ENCODE measurements around the gene GDPD1. TPM values are rescaled to one million over a fixed set of nuclear protein-coding genes. Genes with fewer than 3 reads are reported as not detected.
"Not testable (repeated sequence)": the region's sequence is repeated elsewhere in the genome, so short reads cannot be mapped to it uniquely, and the experiment has no call there.

Gene GDPD1
- polyA plus RNA-seq, 2 of the 4 experiments (the other 2 are of a cell fraction) = 2.4 to 6.7 TPM

GRCh38 chr17:59174671-59175070 is 45.6 kb upstream of the GDPD1 start:
- FAIRE-seq (no peak), DNase-seq (ENCODE audit: low read depth in 1 of 2, low spot score in 1 of 2) (no peak), ATAC-seq (no peak)
- POLR2A ChIA-PET = no interaction called here
- WGBS (ENCODE audit: missing lambda C conversion rate) = 90% methylated on average over 10 of the region's 11 CpGs
- Histone ChIP-seq H3K27ac (no peak overlapping the region), H3K4me2 (no peak overlapping the region), H3K9me3 (no peaks in the 10 kb centered on the region), H3K4me3 (no peak overlapping the region), H3K4me1 (no peaks in the 10 kb centered on the region)
- CTCF ChIA-PET = interaction anchor here (0.9 to 2.0 kb wide), 2 partner anchors 8 to 11 kb away, joined by 3 to 5 read pairs; no protein-coding TSS in a partner anchor
- TF ChIP-seq TP53 (CRISPR knock-in tag; IDR thresholded peaks at IDR 0.05) (no peak), MAFK (IDR thresholded peaks at IDR 0.05; ENCODE audit: partially characterized antibody) (no peak)

- no peak overlapping the region for H3K4me2 ChIP-seq
- H3K9me3 ChIP-seq = no peaks in the 10 kb centered on the region
- FAIRE-seq (no peak), DNase-seq (ENCODE audit: low read depth in 1 of 2, low spot score in 1 of 2) (no peak), ATAC-seq (no peak)
- TF ChIP-seq FOSL2 (IDR thresholded peaks at IDR 0.05) (no peak), FOSL2 (CRISPR knock-in tag; IDR thresholded peaks at IDR 0.05) (no peak), RNF2 (IDR thresholded peaks at IDR 0.05; ENCODE audit: borderline replicate concordance, low read depth) (no peak), MAFK (IDR thresholded peaks at IDR 0.05; ENCODE audit: partially characterized antibody) (no peak), CHD2 (IDR thresholded peaks at IDR 0.05; ENCODE audit: low read length, partially characterized antibody) (no peak), MAX (IDR thresholded peaks at IDR 0.05) (no peak), HOXB13 (CRISPR knock-in tag; IDR thresholded peaks at IDR 0.05; ENCODE audit: low read depth) (no peak), E2F6 (IDR thresholded peaks at IDR 0.05; ENCODE audit: borderline replicate concordance, low read depth) (no peak), TFCP2L1 (CRISPR knock-in tag; IDR thresholded peaks at IDR 0.05) (no peak), FOXS1 (CRISPR knock-in tag; IDR thresholded peaks at IDR 0.05) (no peak)
- WGBS (ENCODE audit: missing lambda C conversion rate) = 95% methylated on average over 7 of the region's 7 CpGs
- CTCF ChIA-PET = interaction anchor here (2.0 kb wide), 1 partner anchor 12 kb away, joined by 5 read pairs; no protein-coding TSS in a partner anchor
- H3K27ac ChIP-seq = no peak overlapping the region
- H3K4me3 ChIP-seq = no peak overlapping the region
- POLR2A ChIA-PET = no interaction called here
- no peaks in the 10 kb centered on the region for H3K4me1 ChIP-seq
Measured at GRCh38 chr17:59175076-59175475, 45.2 kb upstream of the GDPD1 start.

- Histone ChIP-seq H3K27ac (no peak overlapping the region), H3K4me3 (no peak overlapping the region), H3K9me3 (no peaks in the 10 kb centered on the region), H3K4me2 (no peak overlapping the region), H3K4me1 (no peaks in the 10 kb centered on the region)
- no peak for DNase-seq (ENCODE audit: low read depth in 1 of 2, low spot score in 1 of 2)
- POLR2A ChIA-PET = no interaction called here
- WGBS (ENCODE audit: missing lambda C conversion rate) = 85% methylated on average over 7 of the region's 7 CpGs
- CTCF ChIA-PET = interaction anchor here (1.0 to 4.7 kb wide), 4 partner anchors 8 to 104 kb away, joined by 3 to 25 read pairs (median 3); no protein-coding TSS in a partner anchor
- FAIRE-seq = no peak
- TF ChIP-seq RAD21 (conservative IDR thresholded peaks at IDR 0.05 in 1 of 2, IDR thresholded peaks at IDR 0.05 in 1 of 2) (no peak), FOSL2 (IDR thresholded peaks at IDR 0.05) (no peak), FOSL2 (CRISPR knock-in tag; IDR thresholded peaks at IDR 0.05) (no peak), TP53 (CRISPR knock-in tag; IDR thresholded peaks at IDR 0.05) (no peak)
- no peak for ATAC-seq
Measured at GRCh38 chr17:59178266-59178985, 41.9 kb upstream of the GDPD1 start.

- H3K4me2 ChIP-seq; FAIRE-seq; DNase-seq (ENCODE audit: low read depth in 1 of 2, low spot score in 1 of 2); H3K27ac ChIP-seq; H3K4me1 ChIP-seq; H3K4me3 ChIP-seq; POLR2A ChIA-PET; H3K9me3 ChIP-seq; ATAC-seq: not testable (repeated sequence)
- CTCF ChIA-PET = interaction anchor here (0.5 to 4.7 kb wide), 5 partner anchors 9 to 217 kb away, joined by 3 to 25 read pairs (median 3); no protein-coding TSS in a partner anchor
- WGBS (ENCODE audit: missing lambda C conversion rate) = 95% methylated on average over 11 of the region's 11 CpGs
Measured at GRCh38 chr17:59179601-59180000, 40.7 kb upstream of the GDPD1 start.

GRCh38 chr17:59180626-59181025 is 39.7 kb upstream of the GDPD1 start:
- FAIRE-seq (no peak), DNase-seq (ENCODE audit: low read depth in 1 of 2, low spot score in 1 of 2) (no peak), ATAC-seq (no peak)
- H3K9me3 ChIP-seq = no peaks in the 10 kb centered on the region
- ChIA-PET CTCF (interaction anchor here (0.7 to 4.7 kb wide), 3 partner anchors 11 to 19 kb away, joined by 3 to 25 read pairs (median 3); no protein-coding TSS in a partner anchor), POLR2A (no interaction called here)
- WGBS (ENCODE audit: missing lambda C conversion rate) = 98% methylated on average over 9 of the region's 9 CpGs
- H3K4me3 ChIP-seq = no peak overlapping the region
- no peak overlapping the region for H3K27ac ChIP-seq
- H3K4me2 ChIP-seq = no peak overlapping the region
- no peaks in the 10 kb centered on the region for H3K4me1 ChIP-seq
- TF ChIP-seq CHD4 (IDR thresholded peaks at IDR 0.05; ENCODE audit: borderline replicate concordance) = no peak
- TF ChIP-seq E2F6 (IDR thresholded peaks at IDR 0.05; ENCODE audit: borderline replicate concordance, low read depth) = no peak
- TF ChIP-seq SMC3 (IDR thresholded peaks at IDR 0.05) = no peak
- no peak for TF ChIP-seq JUN (IDR thresholded peaks at IDR 0.05)
- TF ChIP-seq CBX8 (IDR thresholded peaks at IDR 0.05) = no peak
- TF ChIP-seq HES2 (IDR thresholded peaks at IDR 0.05) = no peak
- TF ChIP-seq HMGXB4 (CRISPR knock-in tag; IDR thresholded peaks at IDR 0.05; ENCODE audit: borderline replicate concordance) = no peak
- no peak for TF ChIP-seq CBX2 (IDR thresholded peaks at IDR 0.05; ENCODE audit: borderline replicate concordance, low read depth)
- no peak for TF ChIP-seq KDM1A (IDR thresholded peaks at IDR 0.05; ENCODE audit: low read depth)
- TF ChIP-seq HOXB5 (CRISPR knock-in tag; IDR thresholded peaks at IDR 0.05) = no peak
- no peak for TF ChIP-seq MAZ (IDR thresholded peaks at IDR 0.05; ENCODE audit: borderline replicate concordance, low read depth, low read length)
- TF ChIP-seq RNF2 (IDR thresholded peaks at IDR 0.05; ENCODE audit: borderline replicate concordance, low read depth) = no peak
- no peak for TF ChIP-seq CEBPB (IDR thresholded peaks at IDR 0.05)

Measured in A549 (cell line).